CD4-positive, alpha-beta T cell treated with Interferon alpha-2 for 1 hour (primary cell): Measurements from ENCODE around the gene XRCC3.

ENCODE experiments used
- DNase-seq, 2 donors: peaks; one replicate each; pipeline ENCODE4 v3.0.0-alpha.2; 2020 to 2022

The XRCC3 gene

DNA sequence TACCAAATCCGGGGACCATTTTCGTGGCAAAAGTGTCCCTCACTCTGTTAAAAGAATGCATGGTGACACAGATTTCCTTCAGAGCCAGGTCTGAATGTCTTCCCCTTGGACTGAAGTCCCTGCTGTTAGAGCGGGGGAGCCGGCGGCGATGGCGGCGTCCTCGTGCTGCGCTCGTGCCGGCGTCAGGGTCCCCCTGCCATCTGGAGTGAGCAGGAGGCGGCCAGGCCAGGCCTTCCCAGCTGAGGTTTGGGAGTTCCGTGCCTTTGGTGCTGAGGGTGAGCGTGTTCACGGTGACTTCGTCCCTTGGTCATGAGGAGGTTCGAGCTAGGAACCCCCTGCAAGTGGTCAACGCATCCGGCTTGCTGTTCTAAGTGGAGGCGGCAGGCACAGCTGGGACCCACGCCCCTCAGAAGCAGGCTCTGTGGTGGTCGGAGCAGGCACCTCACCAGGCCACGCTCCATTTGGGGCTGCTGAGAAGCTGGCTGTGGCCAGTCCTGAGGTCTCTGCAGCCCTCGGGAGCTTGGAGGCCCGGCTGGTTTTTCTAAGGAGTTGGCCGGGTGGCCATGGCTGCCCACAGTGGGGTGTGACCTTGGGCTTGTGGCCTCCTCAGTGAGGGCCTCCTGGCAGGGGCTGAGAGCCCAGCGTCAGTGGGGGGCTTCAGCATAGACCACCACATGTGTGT is 9.9 kb upstream of the XRCC3 start:
- DNase-seq: no peak

DNA sequence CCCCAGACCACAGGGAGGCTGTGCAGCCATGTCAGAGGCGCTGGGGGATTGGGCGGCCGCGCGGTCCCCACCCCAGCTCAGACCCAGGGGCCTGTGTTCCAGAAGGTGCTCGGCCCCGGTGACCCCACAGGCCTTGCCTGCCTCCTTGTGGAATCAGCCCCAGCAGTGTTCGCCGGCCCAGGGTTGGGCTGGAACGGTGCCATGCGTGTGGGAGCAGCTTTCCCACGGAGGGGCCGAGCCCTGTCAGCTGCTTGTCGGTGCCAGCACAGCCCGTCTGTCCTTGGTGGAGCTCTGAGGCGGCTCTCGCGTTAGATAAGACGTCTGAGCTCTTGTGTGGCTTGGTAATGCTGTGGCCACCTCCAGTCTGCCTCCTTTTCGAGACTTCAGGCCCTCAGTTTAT is 8.9 kb upstream of the XRCC3 start:
- DNase-seq: no peak

DNA sequence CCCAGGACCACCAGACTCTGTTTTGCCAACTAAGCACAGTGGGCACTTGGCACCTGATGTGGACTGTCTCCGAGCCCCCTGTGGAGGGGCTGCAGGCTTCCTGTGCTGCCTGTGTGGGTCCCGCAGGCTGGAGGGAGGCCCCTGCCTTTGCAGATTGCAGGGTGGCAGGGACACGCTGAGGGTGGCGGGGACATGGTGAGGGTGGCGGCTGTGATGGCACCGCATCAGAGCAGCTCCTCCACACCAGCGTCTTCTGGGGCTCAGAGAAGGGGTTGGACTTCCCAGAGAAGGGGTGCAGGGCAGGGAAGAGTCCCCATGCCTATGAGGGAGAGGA is 8.5 kb upstream of the XRCC3 start:
- DNase-seq: no peak

DNA sequence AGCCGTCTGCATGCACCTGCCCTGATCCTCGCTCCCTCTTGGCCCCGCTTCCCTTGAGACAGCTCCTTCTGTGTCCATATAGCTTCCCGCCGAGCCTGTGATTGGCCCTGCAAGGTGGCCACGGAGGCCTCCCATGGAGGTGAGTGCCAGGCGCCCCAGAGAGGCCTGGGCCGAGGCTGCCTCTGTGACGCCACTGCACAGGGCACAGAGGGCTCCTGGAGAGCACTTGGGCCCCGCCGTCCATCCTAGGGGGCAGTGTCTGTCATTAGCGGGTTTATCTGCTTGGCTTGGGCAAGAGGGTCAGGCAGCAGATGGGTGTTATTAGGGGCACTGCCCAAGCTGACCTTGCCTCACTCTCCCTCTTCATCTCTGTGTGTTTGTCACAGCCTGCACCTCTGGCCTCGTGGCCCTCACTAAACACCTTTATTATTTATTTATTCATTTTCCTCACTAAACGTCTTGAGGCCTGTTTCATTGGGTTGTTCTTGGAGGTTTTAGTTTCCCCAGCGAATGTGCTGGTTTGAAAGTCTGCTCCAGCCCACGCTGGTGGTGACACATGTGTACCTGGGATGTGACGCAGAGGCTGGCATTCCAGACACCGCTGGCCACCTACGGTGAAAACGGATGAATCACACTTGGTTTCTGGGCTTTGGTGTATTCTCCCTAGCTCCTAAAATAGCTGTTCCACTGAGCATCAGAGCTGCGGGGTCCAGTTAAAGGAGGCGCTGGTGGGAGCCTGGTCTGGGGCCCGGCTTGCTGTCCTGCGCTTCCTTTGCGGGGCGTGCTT is 6.3 kb upstream of the XRCC3 start:
- no peak for DNase-seq

DNA sequence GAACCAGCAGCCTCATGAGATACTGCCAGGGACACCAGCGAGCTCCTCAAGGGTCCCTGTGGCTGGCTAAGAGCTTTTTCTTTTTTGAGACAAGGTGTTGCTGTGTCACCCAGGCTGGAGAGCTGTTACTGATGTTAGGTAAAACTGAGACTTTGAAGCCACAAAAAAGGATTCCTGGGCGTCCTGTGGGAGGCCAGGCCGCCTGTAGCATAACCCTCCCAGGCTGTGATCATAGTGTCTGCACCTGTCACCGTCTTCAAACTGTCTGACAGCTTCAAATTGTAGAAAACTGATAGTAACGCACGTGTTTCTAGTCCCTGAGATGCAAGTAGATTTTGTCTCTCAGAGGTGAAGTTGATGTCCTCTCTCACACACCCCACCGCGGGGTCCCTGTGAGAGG is 4.5 kb upstream of the XRCC3 start:
- no peak for DNase-seq

DNA sequence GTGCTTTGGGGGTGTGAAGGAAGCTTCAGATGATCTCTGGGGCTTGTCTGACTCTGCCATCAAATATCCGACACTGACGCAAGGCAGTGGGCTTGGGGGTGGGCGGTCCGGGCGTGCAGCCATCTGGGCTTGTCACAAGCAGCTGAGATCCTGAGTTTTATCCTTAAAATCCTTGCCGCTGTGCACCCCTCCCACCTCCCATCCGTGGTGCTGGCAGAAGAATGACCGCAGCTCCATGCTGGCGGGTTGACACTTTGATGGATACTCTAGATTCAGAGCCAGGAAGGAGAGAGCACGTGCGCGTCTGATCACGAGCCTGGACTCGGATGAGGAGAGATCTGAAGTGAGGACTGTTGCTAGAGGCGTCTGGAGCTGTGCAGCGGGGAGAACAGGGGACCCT is 3.3 kb upstream of the XRCC3 start:
- DNase-seq: no peak

GRCh38 chr14:103716899-103717411 is 1.7 kb upstream of the XRCC3 start:
- DNase-seq: no peak

- peak in 1 of 2 donors; percentile 9 for DNase-seq
These were observed 995 bp upstream of the XRCC3 start for GRCh38 chr14:103716091-103716801.

DNA sequence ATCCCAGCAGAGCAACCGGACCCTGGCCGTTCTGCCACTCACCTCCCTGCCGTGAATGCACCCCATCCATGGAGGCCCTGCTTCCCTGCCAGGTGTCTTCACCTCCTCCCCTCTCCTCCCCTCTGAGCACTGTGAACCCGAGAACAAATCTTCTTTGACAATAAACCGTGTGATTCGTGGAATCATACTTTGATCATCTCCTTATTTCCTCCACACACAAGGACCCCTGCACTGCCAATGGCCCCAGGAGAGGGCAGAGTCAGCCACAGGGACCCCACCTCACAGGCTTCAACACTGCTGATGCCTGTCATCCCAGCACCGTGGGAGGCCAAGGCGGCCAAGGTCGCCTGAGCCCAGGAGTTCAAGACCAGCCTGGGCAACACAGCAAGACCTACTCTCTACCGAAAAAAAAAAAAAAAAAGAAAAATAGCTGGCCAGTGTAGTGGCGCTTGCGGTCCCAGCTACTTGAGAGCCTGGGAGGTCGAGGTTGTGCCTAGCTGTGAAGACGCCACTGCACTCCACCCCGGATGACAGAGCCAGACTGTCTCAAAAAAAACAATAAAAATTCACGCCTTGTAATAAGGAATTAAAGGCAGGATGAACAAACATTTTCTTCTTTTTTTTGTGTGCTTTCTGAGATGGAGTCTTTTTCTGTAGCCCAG is 1.1 kb downstream of the XRCC3 start:
- DNase-seq: no peak

DNA sequence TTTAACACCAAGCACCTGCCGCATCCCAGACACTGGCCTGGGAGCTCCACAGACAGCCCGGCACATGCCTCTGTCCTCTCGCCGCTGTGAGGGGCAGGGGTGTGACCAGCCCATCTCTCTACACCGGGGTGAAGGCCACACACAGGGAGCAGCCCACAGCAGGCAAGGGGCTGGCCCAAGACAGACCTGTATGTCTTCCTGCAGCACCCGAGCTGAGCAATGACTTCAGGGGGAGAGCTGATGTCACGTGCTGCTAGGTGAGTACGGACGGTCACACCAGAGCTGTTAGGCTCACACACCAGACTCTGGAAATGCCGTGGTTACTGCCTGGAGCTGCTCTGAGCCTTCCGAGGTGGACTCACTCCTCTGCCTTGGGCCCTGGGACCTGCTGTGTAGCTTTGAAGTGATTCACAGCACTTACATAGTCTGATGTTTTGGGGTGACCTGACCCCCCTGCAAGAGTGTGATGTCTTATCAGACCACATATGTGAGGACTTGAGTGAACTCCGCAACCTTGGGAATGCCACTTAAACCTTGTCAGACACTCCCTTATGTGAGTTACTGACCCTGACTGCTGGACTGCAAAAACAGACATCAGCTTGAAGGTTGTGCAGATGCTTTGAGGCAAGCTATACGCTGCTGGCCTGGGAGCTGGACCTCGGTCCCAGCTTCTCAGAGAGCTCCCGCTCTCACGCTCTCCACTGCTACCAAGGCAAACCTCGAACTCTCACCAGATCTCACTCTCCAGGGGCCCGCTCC is 1.8 kb downstream of the XRCC3 start:
- DNase-seq: no peak

GRCh38 chr14:103712633-103713247 is 2.5 kb downstream of the XRCC3 start:
- no peak for DNase-seq

DNA sequence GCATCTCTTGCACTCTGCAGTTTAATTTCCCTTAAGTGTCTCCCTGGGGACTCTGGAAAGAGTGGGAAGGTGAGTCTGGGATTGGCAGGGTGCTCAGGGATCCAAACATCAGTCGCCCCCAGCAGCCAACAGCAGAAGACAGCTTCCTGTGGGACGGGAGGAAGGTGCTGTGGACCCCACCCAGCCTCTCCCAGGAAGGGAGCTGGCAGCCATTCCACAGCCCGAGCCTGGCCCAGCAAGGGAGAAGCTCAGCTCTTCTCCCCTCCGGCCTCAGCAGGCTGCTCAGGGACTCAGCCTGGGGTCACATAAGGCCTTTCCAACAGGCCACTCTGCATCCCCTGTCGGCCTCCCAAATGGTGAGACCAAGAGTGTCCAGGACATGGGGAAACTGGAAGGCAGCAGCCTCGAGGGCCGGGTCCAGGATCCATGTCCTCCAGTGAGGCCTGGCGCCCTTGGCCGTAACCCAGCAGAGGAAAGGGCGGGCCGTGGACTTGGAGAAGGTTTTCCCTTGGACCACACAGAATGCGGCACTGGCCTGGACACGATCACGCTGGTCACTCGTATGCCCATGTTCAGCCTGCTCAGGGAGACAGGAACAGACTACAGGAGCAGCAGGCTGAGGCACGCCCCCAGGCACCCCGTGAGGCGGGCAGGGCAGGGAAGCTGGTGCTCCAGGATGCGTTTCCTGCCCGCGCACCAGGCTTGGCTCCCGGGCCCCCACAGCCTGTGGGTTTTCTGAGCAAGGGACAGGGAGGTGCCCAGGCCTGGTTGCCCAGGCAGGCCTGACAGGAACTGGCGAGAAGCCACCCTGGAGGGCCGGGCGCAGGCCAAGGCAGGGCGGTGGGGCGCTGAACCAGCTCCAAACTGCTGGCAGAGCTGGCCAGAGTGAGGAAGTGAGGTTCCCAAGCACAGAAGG is 3.5 kb downstream of the XRCC3 start:
- no peak for DNase-seq

DNA sequence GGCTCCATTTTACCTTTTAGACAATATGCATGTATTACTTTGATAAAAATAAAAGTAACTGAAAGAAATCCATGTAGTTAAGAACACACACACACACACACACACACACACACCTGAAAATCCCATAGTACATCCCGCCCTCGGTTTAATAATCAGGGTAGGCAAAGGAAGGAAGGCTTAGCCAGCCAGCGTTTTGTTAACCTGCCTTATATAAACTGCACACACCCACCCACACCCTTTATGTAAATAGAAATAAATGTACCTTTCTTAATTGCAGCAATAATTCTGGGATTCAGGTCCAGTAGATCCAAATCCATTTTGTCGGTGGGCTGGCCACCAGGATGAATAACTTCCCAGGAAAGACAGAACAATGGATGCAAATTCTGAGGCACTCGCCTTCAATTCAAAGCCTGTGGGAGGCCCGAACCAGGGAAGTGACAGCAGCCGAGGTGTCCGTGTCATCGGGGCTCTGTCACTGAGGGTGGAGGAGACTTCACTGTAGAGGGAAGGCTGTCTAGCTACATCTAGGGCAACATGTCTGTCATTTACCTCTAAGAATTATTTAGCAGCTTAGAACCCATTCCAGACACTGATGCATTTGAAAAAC is 4.4 kb downstream of the XRCC3 start:
- DNase-seq: no peak

- no peak for DNase-seq
These were observed 5.4 kb downstream of the XRCC3 start for GRCh38 chr14:103709814-103710213.

DNA sequence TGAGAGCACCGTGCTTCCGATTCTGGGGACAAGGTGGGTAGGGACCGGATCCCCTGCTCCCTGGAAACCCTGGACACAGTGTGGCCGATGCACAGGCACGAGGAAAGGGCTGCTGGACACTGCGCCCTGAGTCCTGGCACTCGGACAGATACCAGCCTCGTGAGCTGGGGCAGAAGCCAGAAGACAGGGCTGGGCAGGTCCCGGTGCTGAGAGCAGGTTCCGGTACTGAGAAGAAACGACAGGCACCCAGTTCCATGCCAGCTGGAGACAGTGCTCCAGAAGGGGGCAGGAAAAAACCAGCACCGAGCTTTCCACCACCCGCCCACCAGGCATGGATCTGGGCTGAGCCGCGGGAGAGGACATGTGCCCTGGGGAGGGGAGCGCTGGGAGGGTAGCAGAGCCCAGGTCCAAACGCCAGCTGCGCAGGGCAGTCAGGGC is 6.5 kb downstream of the XRCC3 start:
- DNase-seq: no peak

DNA sequence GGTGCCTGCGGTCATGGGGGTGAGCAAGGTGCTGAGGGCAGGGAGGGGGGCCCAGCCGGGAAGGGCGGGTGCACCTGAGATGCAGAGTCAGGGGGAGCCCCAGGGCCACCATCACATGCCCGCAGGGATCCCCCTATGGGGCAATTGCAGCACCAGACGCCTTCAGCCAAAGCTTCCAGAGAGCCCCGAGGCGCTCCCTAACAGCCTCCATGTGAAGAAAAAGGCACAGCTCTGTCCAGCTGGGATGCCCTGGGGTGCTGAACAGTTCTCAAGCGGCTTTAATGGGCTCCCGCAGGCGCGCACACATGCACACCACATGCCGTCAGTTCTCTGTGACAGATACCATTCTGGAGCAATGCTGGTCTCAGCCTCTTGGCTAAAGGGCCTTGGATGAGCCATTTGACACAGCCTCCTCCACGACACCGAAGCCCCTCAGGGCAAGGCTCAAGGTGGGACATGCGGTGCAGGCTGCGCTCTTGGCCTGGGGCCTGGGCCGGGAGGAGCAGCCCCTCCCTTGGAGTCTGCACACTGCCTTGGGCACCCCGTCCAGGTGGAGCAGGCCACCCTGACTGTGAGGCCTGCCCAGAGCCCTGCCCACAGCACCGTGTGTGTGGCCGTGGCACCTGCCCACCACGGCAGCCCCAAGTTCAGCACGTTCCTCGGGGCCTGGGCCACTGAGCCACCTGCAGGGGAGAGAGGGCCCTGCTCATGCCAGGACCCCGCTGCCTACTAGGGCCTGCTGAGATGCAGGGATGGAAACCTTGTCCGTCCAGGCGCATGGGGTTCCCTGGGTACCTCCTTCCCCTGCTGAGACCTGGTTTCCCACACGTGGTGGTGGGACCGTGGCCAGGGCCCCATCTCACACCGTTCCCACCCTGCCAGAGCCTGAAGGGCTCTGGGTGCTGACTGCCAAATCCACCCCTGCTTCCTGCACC is 7.7 kb downstream of the XRCC3 start:
- no peak for DNase-seq

GRCh38 chr14:103706551-103707328 is 8.5 kb downstream of the XRCC3 start:
- DNase-seq: no peak

DNA sequence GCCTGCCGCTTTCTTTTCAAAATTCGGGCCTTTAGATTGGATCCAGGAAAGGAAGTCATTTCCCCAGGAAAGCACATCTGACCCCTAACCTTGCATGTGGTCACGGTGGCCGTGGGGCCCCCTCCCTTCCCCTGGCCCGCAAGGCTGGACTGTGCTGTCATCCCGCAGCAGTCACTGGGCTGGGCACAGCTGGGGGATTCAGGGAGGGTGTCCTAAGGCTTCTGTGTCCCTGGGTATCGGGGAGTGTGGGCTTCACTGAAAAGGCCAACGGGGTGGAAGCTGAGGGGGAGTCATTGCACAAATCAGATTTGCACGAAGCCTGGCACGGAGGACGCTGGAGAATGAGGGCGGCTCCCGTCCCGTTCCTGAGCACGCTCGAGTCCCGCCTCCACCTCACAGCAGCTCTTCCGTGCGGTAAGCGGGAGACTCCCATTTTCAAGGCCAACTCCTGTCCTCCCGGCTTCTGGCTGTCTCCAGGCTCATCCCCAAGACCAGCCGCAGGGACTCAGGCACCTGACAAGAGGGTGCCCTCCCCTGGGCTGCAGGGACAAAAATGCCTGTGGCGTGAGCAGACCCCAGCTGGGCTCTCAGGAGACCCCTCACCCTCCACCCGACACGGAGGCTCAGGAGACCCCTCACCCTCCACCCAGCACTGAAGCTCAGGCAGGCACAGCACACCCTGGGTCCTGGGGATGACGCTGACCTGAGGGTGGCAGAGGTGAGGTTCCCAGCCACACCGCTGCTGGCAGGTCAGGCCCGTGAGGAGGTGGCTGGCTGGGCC is 9.6 kb downstream of the XRCC3 start:
- DNase-seq: no peak
